GM13976 (cell line): ENCODE data around the gene LSAMP.

Source experiments
- DNase-seq: peaks from one replicate; pipeline ENCODE4 v3.0.0; 2012; ENCODE audit warnings: low spot score
- CTCF ChIP-seq: IDR thresholded peaks from 2 replicates; pipeline ENCODE4 v1.5.1; 2012; ENCODE audit warnings: borderline replicate concordance, mild to moderate bottlenecking; ENCODE audit not compliant: insufficient read depth; ENCODE audit errors: extremely low read depth, missing control alignments, control extremely low read depth
- in situ Hi-C: fragments of 300-500 bp; cut with MboI; formaldehyde crosslinking; loops from one replicate; pipeline ENCODE4 v1.12.0; 2022; ENCODE audit warnings: low sequenced_read_pairs, mixed read lengths, inconsistent platforms; ENCODE audit not compliant: unreplicated experiment

The LSAMP gene

GRCh38 chr3:116445311-116445841, at the start of gene LSAMP:
Gene LSAMP (minus strand): TSS chr3:116445487.
- DNase-seq = no peak
- no peak for TF ChIP-seq CTCF
- in situ Hi-C loops = no loop called here

- no peak for DNase-seq
Measured at GRCh38 chr3:116492379-116492778, 47.1 kb upstream of the LSAMP start.

GRCh38 chr3:116483135-116483534, 37.8 kb upstream of the LSAMP start:
- DNase-seq = no peak
- no peak for TF ChIP-seq CTCF
- in situ Hi-C loops = no loop called here

More at GRCh38 chr3:116492379-116492778, 47.1 kb upstream of the LSAMP start:
- TF ChIP-seq CTCF = no peak
- in situ Hi-C loops = no loop called here

- no peak for TF ChIP-seq CTCF
Measured at GRCh38 chr3:116476691-116477090, 31.4 kb upstream of the LSAMP start.

GRCh38 chr3:116474801-116475200, 29.5 kb upstream of the LSAMP start:
- in situ Hi-C loops = no loop called here
- no peak for TF ChIP-seq CTCF
- DNase-seq = no peak

More at GRCh38 chr3:116476691-116477090, 31.4 kb upstream of the LSAMP start:
- in situ Hi-C loops = no loop called here
- no peak for DNase-seq

GRCh38 chr3:116474032-116474780, 28.9 kb upstream of the LSAMP start:
- DNase-seq = no peak
- in situ Hi-C loops = no loop called here
- no peak for TF ChIP-seq CTCF
